ACC112 (cell line): ENCODE results near the gene IP6K3.

Experiments
- H2AFZ ChIP-seq: fragments of 200-600 bp; sonication (generic); one replicate; pipeline ENCODE4 v1.6.0; 2017; ENCODE audit warnings: antibody characterized with exemption, low read length; ENCODE audit not compliant: unreplicated experiment
- H3K27ac ChIP-seq: fragments of 200-600 bp; sonication (generic); 2 replicates; pipeline ENCODE4 v1.5.1; 2014; ENCODE audit warnings: low read depth, mild to moderate bottlenecking, antibody characterized with exemption, low read length, moderate library complexity
- H3K27me3 ChIP-seq: fragments of 200-600 bp; sonication (generic); 2 replicates; pipeline ENCODE4 v1.6.1; 2014; ENCODE audit warnings: mild to moderate bottlenecking, antibody characterized with exemption, low read length, moderate library complexity, mixed read lengths; ENCODE audit not compliant: insufficient read depth
- H3K36me3 ChIP-seq: fragments of 200-600 bp; sonication (generic); 2 replicates; pipeline ENCODE4 v1.6.1; 2016; ENCODE audit warnings: mild to moderate bottlenecking, antibody characterized with exemption, low read length, moderate library complexity, mixed read lengths; ENCODE audit not compliant: insufficient read depth
- H3K4me1 ChIP-seq: fragments of 200-600 bp; sonication (generic); one replicate; pipeline ENCODE4 v1.6.1; 2016; ENCODE audit warnings: low read length, mixed read lengths; ENCODE audit not compliant: insufficient read depth, unreplicated experiment, control insufficient read depth
- H3K4me3 ChIP-seq: fragments of 200-600 bp; sonication (generic); 2 replicates; pipeline ENCODE4 v1.5.1; 2014; ENCODE audit warnings: mild to moderate bottlenecking, low read depth, low read length
- H3K79me2 ChIP-seq: fragments of 200-600 bp; sonication (generic); one replicate; pipeline ENCODE4 v1.6.0; 2016; ENCODE audit warnings: low read length; ENCODE audit not compliant: control insufficient read depth, unreplicated experiment, insufficient read depth

The IP6K3 gene

GRCh38 chr6:33758815-33759216, 12.1 kb upstream of the IP6K3 start:
- no peak overlapping the region for H3K4me3 ChIP-seq
- peaks cover 14% of the 10 kb centered on the region for H3K4me1 ChIP-seq
- H3K79me2 ChIP-seq = no peaks in the 10 kb centered on the region
- no peaks in the 10 kb centered on the region for H3K36me3 ChIP-seq
- H3K27me3 ChIP-seq = no peaks in the 10 kb centered on the region
- no peak overlapping the region for H2AFZ ChIP-seq
- H3K27ac ChIP-seq = no peak overlapping the region

- Histone ChIP-seq H3K79me2 (no peaks in the 10 kb centered on the region), H3K27ac (no peak overlapping the region), H2AFZ (no peak overlapping the region), H3K36me3 (no peaks in the 10 kb centered on the region), H3K4me1 (peaks cover 14% of the 10 kb centered on the region), H3K4me3 (no peak overlapping the region), H3K27me3 (no peaks in the 10 kb centered on the region)
These were observed 11.2 kb upstream of the IP6K3 start for GRCh38 chr6:33757906-33758305.

- H3K4me1 ChIP-seq = peaks cover 14% of the 10 kb centered on the region
These were observed 10.4 kb upstream of the IP6K3 start for GRCh38 chr6:33757113-33757512.

GRCh38 chr6:33756211-33756954, 9.7 kb upstream of the IP6K3 start:
- Histone ChIP-seq H3K4me1 (peaks cover 12% of the 10 kb centered on the region), H3K79me2 (no peaks in the 10 kb centered on the region), H3K4me3 (no peak overlapping the region), H3K36me3 (no peaks in the 10 kb centered on the region), H3K27ac (no peak overlapping the region), H2AFZ (no peak overlapping the region), H3K27me3 (no peaks in the 10 kb centered on the region)

More at GRCh38 chr6:33757113-33757512, 10.4 kb upstream of the IP6K3 start:
- Histone ChIP-seq H3K4me3 (no peak overlapping the region), H3K27me3 (no peaks in the 10 kb centered on the region), H2AFZ (no peak overlapping the region), H3K79me2 (no peaks in the 10 kb centered on the region), H3K27ac (no peak overlapping the region), H3K36me3 (no peaks in the 10 kb centered on the region)

GRCh38 chr6:33755070-33755869, 8.6 kb upstream of the IP6K3 start:
- no peak overlapping the region for H2AFZ ChIP-seq
- H3K36me3 ChIP-seq = no peaks in the 10 kb centered on the region
- peaks cover 11% of the 10 kb centered on the region for H3K4me1 ChIP-seq
- no peak overlapping the region for H3K27ac ChIP-seq
- no peaks in the 10 kb centered on the region for H3K79me2 ChIP-seq
- no peaks in the 10 kb centered on the region for H3K27me3 ChIP-seq
- no peak overlapping the region for H3K4me3 ChIP-seq

- Histone ChIP-seq H3K27me3 (no peaks in the 10 kb centered on the region), H3K4me1 (peaks cover 11% of the 10 kb centered on the region), H3K27ac (no peak overlapping the region), H3K36me3 (no peaks in the 10 kb centered on the region), H2AFZ (no peak overlapping the region), H3K4me3 (no peak overlapping the region), H3K79me2 (no peaks in the 10 kb centered on the region)
These were observed 7.5 kb upstream of the IP6K3 start for GRCh38 chr6:33754222-33754621.

GRCh38 chr6:33752646-33753015, 5.9 kb upstream of the IP6K3 start:
- H3K27ac ChIP-seq = no peak overlapping the region
- no peak overlapping the region for H3K4me3 ChIP-seq
- H3K79me2 ChIP-seq = no peaks in the 10 kb centered on the region
- no peaks in the 10 kb centered on the region for H3K27me3 ChIP-seq
- no peaks in the 10 kb centered on the region for H3K36me3 ChIP-seq
- H3K4me1 ChIP-seq = peaks cover 11% of the 10 kb centered on the region
- no peak overlapping the region for H2AFZ ChIP-seq

GRCh38 chr6:33751771-33752645, 5.3 kb upstream of the IP6K3 start:
- H3K27me3 ChIP-seq = no peaks in the 10 kb centered on the region
- no peaks in the 10 kb centered on the region for H3K36me3 ChIP-seq
- H3K79me2 ChIP-seq = no peaks in the 10 kb centered on the region
- H3K4me1 ChIP-seq = peaks cover 13% of the 10 kb centered on the region
- no peak overlapping the region for H3K4me3 ChIP-seq
- H2AFZ ChIP-seq = no peak overlapping the region
- H3K27ac ChIP-seq = no peak overlapping the region

- Histone ChIP-seq H3K27ac (0 out of 2 replicates have a peak overlapping the region, but pooled peaks have one; percentile 1), H3K36me3 (no peaks in the 10 kb centered on the region), H2AFZ (no peak overlapping the region), H3K4me3 (no peak overlapping the region), H3K27me3 (no peaks in the 10 kb centered on the region), H3K4me1 (peaks cover 29% of the 10 kb centered on the region), H3K79me2 (no peaks in the 10 kb centered on the region)
These were observed 3.7 kb upstream of the IP6K3 start for GRCh38 chr6:33750244-33750991.

GRCh38 chr6:33749401-33749800, 2.7 kb upstream of the IP6K3 start:
- no peak overlapping the region for H3K27ac ChIP-seq
- H3K4me3 ChIP-seq = no peak overlapping the region
- no peak overlapping the region for H2AFZ ChIP-seq
- H3K79me2 ChIP-seq = no peaks in the 10 kb centered on the region
- H3K27me3 ChIP-seq = no peaks in the 10 kb centered on the region
- H3K36me3 ChIP-seq = no peaks in the 10 kb centered on the region
- peaks cover 29% of the 10 kb centered on the region for H3K4me1 ChIP-seq
